HFFc6 (cell line): ENCODE results near the gene CSF1. TPM values are rescaled to one million over a fixed set of nuclear protein-coding genes. Genes with fewer than 3 reads are reported as not detected.

Source experiments
- DNase-seq: peaks from one replicate; pipeline ENCODE4 v3.0.0-alpha.2; 2018
- H3K27ac Mint-ChIP-seq: 2 replicates; pipeline ENCODE4 v1.8.0; 2020; ENCODE audit warnings: mild to moderate bottlenecking, mixed read lengths
- H3K27me3 Mint-ChIP-seq: 2 replicates; pipeline ENCODE4 v1.8.0; 2021; ENCODE audit warnings: mild to moderate bottlenecking, moderate library complexity, mixed read lengths; ENCODE audit not compliant: insufficient read depth
- H3K36me3 Mint-ChIP-seq: 2 replicates; pipeline ENCODE4 v1.8.0; 2021; ENCODE audit warnings: low read depth, mixed read lengths
- H3K4me1 Mint-ChIP-seq: 2 replicates; pipeline ENCODE4 v1.8.0; 2020; ENCODE audit warnings: low read depth, mixed read lengths
- H3K4me3 Mint-ChIP-seq: 2 replicates; pipeline ENCODE4 v1.8.0; 2020; ENCODE audit warnings: mild to moderate bottlenecking, moderate library complexity, mixed read lengths
- H3K9me3 Mint-ChIP-seq: 2 replicates; pipeline ENCODE4 v1.8.0; 2020; ENCODE audit warnings: mild to moderate bottlenecking, mixed read lengths
- total RNA-seq, 6 experiments: library from RNA; stranded (reverse); fragmentation: NEBNext Ultra II Directional; extraction: Animal tissue kit (Norgen Biotek cat#: 25700); gene quantifications; 2 replicates in 1 of 6; 3 replicates in 5 of 6; pipeline ENCODE4 v1.2.3, GENCODE V29; 2021
- TF ChIP-seq, protein P1 (sequence below): fragments of 200-600 bp; sonication (generic); IDR thresholded peaks from 2 replicates; pipeline ENCODE4 v1.5.0; 2021; ENCODE audit warnings: antibody characterized with exemption, mild to moderate bottlenecking

CSF1 gene
- total RNA-seq, 6 experiments from 2014 or later = 28.7 to 79.3 (median 72.4) TPM

DNA sequence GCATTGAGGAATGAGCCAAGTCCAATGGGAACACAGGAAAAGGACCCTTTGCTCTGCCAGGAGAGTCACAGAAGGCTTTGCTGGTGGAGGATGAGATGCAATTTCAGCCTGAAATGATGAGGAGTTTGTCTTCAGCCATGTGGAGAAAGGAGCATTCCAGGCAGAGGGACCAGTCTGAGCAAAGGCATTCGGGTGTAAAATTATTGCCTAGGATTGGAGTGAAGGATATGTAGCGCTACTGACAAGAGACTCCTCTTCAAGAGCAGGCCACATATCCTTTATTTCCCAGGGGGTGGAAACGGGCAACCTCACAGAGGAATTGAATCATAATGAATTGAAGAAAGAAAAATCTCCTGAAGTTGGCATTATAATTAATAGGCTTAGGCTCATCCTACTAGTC, 1.1 kb upstream of the CSF1 start:
- no peak for DNase-seq
- Mint-ChIP-seq H3K27me3 (no peaks in the 10 kb centered on the region; the same call in 1 of the 2 replicates), H3K36me3 (no peaks in the 10 kb centered on the region), H3K4me3 (peak overlapping the region; percentile 92), H3K4me1 (peaks cover 52% of the 10 kb centered on the region), H3K9me3 (no peaks in the 10 kb centered on the region), H3K27ac (peak overlapping the region; percentile 75; the same call in 1 of the 2 replicates)
- TF ChIP-seq, protein P1, sequence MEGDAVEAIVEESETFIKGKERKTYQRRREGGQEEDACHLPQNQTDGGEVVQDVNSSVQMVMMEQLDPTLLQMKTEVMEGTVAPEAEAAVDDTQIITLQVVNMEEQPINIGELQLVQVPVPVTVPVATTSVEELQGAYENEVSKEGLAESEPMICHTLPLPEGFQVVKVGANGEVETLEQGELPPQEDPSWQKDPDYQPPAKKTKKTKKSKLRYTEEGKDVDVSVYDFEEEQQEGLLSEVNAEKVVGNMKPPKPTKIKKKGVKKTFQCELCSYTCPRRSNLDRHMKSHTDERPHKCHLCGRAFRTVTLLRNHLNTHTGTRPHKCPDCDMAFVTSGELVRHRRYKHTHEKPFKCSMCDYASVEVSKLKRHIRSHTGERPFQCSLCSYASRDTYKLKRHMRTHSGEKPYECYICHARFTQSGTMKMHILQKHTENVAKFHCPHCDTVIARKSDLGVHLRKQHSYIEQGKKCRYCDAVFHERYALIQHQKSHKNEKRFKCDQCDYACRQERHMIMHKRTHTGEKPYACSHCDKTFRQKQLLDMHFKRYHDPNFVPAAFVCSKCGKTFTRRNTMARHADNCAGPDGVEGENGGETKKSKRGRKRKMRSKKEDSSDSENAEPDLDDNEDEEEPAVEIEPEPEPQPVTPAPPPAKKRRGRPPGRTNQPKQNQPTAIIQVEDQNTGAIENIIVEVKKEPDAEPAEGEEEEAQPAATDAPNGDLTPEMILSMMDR = no peak

DNA sequence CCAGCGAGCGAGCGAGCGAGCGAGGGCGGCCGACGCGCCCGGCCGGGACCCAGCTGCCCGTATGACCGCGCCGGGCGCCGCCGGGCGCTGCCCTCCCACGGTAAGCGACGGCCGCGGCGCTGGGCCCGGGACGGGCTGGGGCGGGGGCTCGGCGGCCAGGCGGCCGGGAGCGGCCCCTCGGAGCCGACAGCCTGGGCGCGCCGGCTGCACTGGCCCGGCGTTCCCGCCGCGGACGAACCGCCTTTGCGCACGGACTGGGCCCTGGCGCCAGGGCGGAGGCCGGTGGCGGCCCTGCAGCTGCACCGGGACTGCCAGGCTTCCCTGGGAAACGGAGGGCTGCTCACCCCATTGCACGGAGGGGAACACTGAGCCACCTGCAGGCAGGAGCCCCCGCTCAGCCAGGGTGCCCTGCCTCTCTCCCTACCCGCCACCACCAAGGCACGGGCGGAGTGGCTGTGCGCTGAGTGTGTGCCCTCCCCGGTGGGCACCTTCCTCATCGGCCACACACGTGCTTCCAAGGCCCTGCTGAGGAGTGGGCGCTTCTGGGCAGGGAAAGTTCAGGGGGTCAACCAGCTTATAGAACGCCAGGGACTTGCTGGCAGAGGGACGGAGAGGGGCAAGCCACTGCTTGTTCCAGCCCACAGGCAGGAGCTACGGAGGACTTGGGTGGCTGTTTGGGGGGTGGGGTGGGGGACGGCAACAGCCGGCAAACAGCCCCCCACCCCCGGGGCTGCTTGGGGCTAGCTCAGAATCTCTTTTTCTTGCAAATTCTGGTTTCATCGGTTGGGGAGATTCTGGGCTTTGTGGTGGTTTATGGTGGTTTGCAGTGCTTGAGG, 532 bp downstream of the CSF1 start:
- no peak for DNase-seq
- Mint-ChIP-seq H3K27ac (peak overlapping the region; percentile 75), H3K4me3 (peak overlapping the region; percentile 92), H3K36me3 (peaks cover 2% of the 10 kb centered on the region), H3K27me3 (no peaks in the 10 kb centered on the region; the same call in 1 of the 2 replicates), H3K4me1 (peaks cover 54% of the 10 kb centered on the region), H3K9me3 (no peaks in the 10 kb centered on the region)
- TF ChIP-seq, protein P1 = no peak

DNA sequence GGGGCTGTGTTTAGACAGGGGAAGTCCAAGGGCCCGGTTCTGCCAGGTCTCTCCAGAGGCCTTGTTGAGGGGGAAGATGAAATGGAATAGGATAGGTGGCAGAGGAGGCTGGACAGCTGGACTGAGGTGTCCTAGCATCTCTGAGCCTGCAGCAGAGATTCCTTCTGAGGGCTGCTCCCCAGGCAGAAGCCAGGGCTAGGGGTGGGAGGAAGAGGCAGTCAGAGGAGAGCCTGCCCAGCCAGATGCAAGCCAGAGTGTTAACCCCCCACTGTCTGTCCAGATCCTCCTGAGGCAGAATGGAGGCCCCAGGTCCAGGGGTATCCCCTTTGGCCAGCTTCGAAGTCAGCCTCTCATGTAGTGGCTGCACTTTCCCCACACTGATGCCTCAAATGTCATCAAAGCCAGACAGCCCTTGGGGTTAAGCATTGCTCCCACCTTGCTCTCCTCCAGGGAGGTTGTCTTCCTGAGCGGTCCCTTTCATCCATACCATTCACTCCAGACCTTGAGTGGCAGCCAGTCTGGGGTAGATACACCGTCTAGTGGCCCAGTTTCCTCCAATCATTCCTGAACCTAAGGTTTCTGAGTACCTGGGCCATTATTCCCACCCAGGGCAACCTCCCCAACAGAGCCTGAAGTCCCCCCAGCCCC, 1.7 kb downstream of the CSF1 start:
- H3K27me3 Mint-ChIP-seq = no peaks in the 10 kb centered on the region; the same call in 1 of the 2 replicates
- DNase-seq = peak; percentile 10
- no peaks in the 10 kb centered on the region for H3K9me3 Mint-ChIP-seq
- H3K4me1 Mint-ChIP-seq = peaks cover 63% of the 10 kb centered on the region
- H3K27ac Mint-ChIP-seq = peak overlapping the region; percentile 64
- TF ChIP-seq, protein P1 = no peak
- H3K4me3 Mint-ChIP-seq = peak overlapping the region; percentile 92
- H3K36me3 Mint-ChIP-seq = peaks cover 11% of the 10 kb centered on the region

DNA sequence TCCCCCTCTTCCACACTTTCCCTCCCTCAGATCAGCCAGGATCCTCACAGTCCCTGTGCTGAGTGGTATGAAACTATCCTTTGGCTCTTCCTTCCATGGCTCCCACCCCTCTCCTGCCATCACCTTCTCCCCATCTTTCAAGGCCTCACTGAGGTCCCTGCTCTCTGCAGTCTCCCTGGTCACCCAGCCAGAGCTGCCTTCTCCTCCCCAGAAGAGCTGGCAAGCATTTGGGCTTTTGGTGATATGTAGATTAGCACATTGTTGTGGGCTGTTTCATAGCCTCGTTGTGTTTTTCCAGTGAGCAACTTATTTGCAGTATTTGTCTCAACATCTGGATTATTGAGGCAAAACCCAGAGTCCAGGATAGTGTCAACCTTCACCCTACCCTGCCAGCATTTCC, 2.2 kb downstream of the CSF1 start:
- H3K4me3 Mint-ChIP-seq = peak overlapping the region; percentile 92
- H3K27ac Mint-ChIP-seq = peak overlapping the region; percentile 38
- peak; percentile 43 for DNase-seq
- H3K36me3 Mint-ChIP-seq = peaks cover 17% of the 10 kb centered on the region
- H3K4me1 Mint-ChIP-seq = peaks cover 68% of the 10 kb centered on the region
- TF ChIP-seq, protein P1 = no peak
- H3K27me3 Mint-ChIP-seq = no peaks in the 10 kb centered on the region; the same call in 1 of the 2 replicates
- no peaks in the 10 kb centered on the region for H3K9me3 Mint-ChIP-seq

DNA sequence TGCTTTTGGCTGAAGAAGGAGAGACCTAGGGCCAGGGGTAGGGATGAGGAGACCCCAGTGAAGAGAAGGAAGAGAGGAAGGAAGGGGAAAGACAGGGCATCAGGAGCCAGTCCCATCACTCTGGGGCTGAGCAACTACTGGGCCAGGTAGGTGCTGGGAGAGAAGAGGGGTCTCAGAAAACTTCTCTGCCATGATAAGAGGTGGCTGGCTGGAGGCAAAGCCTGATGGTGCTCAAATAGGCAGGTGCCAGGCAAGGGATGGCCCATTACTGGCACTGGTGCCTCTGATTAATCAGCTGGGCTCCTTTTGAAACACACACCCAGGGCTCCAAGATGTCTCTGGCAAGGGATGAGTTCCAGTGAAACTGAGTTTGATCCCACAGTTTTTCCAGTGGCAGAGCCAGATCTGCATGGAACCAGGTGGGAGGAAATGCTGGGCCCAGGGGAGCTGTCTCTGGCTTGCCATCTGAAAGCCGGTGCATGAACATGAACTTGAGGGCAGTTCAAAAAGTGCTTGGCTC, 2.8 kb downstream of the CSF1 start:
- Mint-ChIP-seq H3K36me3 (peaks cover 22% of the 10 kb centered on the region), H3K4me1 (peaks cover 73% of the 10 kb centered on the region), H3K27ac (peak overlapping the region; percentile 38), H3K4me3 (peak overlapping the region; percentile 92), H3K9me3 (no peaks in the 10 kb centered on the region), H3K27me3 (no peaks in the 10 kb centered on the region; the same call in none of the 2 replicates)
- no peak for DNase-seq
- TF ChIP-seq, protein P1 = no peak
